ENCODE data around the gene SUPT16H. TPM values are rescaled to one million over a fixed set of nuclear protein-coding genes. Genes with fewer than 3 reads are reported as not detected.

Gene SUPT16H
- polyA plus RNA-seq, 1 of the 3 experiments (the other 2 are of a cell fraction): 53.7 TPM

GRCh38 chr14:21405097-21405496, 21.3 kb upstream of the SUPT16H start:
- 84% methylated on average over 3 of the region's 3 CpGs for WGBS (ENCODE audit: low lambda C conversion rate)
- Histone ChIP-seq H3K36me3 (replicated peaks in 1 of 2; ENCODE audit: control insufficient read depth in 1 of 2, insufficient read depth in 2 of 2, low read length in 1 of 2) (peaks cover 90 to 97% of the 10 kb centered on the region in 2 experiments), H2AFZ (ENCODE audit: low read depth) (no peak overlapping the region), H3F3A (replicated peaks; ENCODE audit: insufficient read depth) (peaks cover 20% of the 10 kb centered on the region), H3K9me3 (no peaks in the 10 kb centered on the region), H4K20me1 (ENCODE audit: insufficient read depth) (0 out of 2 replicates have a peak, but pooled peaks cover 3% of the 10 kb centered on the region), H3K27ac (ENCODE audit: low read depth in 2 of 2, low read length in 1 of 2) (no peak overlapping the region), H3K79me2 (ENCODE audit: insufficient read depth) (no peaks in the 10 kb centered on the region; the same call in 1 of the 2 replicates), H3K9ac (no peak overlapping the region), H3K9me2 (no peaks in the 10 kb centered on the region), H3K4me2 (no peak overlapping the region), H3K4me1 (ENCODE audit: control insufficient read depth in 1 of 2, insufficient read depth in 2 of 2, low read depth in 1 of 2, low read length in 1 of 2) (0 out of 4 replicates have a peak, but pooled peaks cover 0 to 8% of the 10 kb centered on the region in 2 experiments), H3K4me3 (ENCODE audit: low read depth in 2 of 2, low read length in 1 of 2) (no peak overlapping the region), H3K27me3 (ENCODE audit: insufficient read depth) (no peaks in the 10 kb centered on the region)
- CTCF ChIA-PET: interaction anchor here (0.8 to 0.9 kb wide), 2 partner anchors 11 to 41 kb away, joined by 3 to 4 read pairs; no protein-coding TSS in a partner anchor
- no peak for DNase-seq
- TF ChIP-seq EZH2phosphoT487 (IDR thresholded peaks at IDR 0.05; ENCODE audit: borderline replicate concordance, low read depth) (no peak), NFIC (IDR thresholded peaks at IDR 0.05; ENCODE audit: borderline replicate concordance) (no peak)
- POLR2A ChIA-PET: no interaction called here

GRCh38 chr14:21399311-21399870, 15.6 kb upstream of the SUPT16H start:
- H3K9me3 ChIP-seq: no peaks in the 10 kb centered on the region
- POLR2A ChIA-PET: no interaction called here
- no peaks in the 10 kb centered on the region for H3K9me2 ChIP-seq
- peaks cover 85 to 97% of the 10 kb centered on the region in 2 experiments for H3K36me3 ChIP-seq (replicated peaks in 1 of 2; ENCODE audit: control insufficient read depth in 1 of 2, insufficient read depth in 2 of 2, low read length in 1 of 2)
- peaks cover 12% of the 10 kb centered on the region for H3F3A ChIP-seq (replicated peaks; ENCODE audit: insufficient read depth)
- TF ChIP-seq RXRA (IDR thresholded peaks at IDR 0.05; ENCODE audit: borderline replicate concordance, low read depth): no peak
- no peak for TF ChIP-seq TEAD4 (IDR thresholded peaks at IDR 0.05; ENCODE audit: borderline replicate concordance, insufficient read depth)
- TF ChIP-seq MAX (IDR thresholded peaks at IDR 0.05; ENCODE audit: low read depth): no peak
- TF ChIP-seq FOXM1 (IDR thresholded peaks at IDR 0.05; ENCODE audit: low read depth): no peak
- TF ChIP-seq RAD21 (IDR thresholded peaks at IDR 0.05; ENCODE audit: low read length): no peak
- TF ChIP-seq POLR2AphosphoS5 (IDR thresholded peaks at IDR 0.05; ENCODE audit: low read depth, low read length): no peak
- TF ChIP-seq EP300 (IDR thresholded peaks at IDR 0.05; ENCODE audit: borderline replicate concordance in 1 of 2, low read depth in 1 of 2, low read length in 1 of 2): no peak
- no peak for TF ChIP-seq CTCF (IDR thresholded peaks at IDR 0.05)
- TF ChIP-seq PBX3 (IDR thresholded peaks at IDR 0.05): no peak
- TF ChIP-seq JUND (IDR thresholded peaks at IDR 0.05): no peak
- no peak for TF ChIP-seq SMC3 (IDR thresholded peaks at IDR 0.05; ENCODE audit: low read depth, low read length)
- TF ChIP-seq USF2 (IDR thresholded peaks at IDR 0.05; ENCODE audit: borderline replicate concordance, low read depth, low read length): no peak
- no peak for TF ChIP-seq ELF1 (IDR thresholded peaks at IDR 0.05)
- TF ChIP-seq CHD2 (IDR thresholded peaks at IDR 0.05; ENCODE audit: low read length, partially characterized antibody): no peak
- TF ChIP-seq RFX5 (IDR thresholded peaks at IDR 0.05; ENCODE audit: low read length): no peak
- no peak for TF ChIP-seq EZH2phosphoT487 (IDR thresholded peaks at IDR 0.05; ENCODE audit: borderline replicate concordance, low read depth)
- H2AFZ ChIP-seq (ENCODE audit: low read depth): no peak overlapping the region
- no peaks in the 10 kb centered on the region for H4K20me1 ChIP-seq (ENCODE audit: insufficient read depth)
- H3K9ac ChIP-seq: no peak overlapping the region
- H3K4me1 ChIP-seq (ENCODE audit: control insufficient read depth in 1 of 2, insufficient read depth in 2 of 2, low read depth in 1 of 2, low read length in 1 of 2): no peaks in the 10 kb centered on the region
- 98% methylated on average over 5 of the region's 5 CpGs for WGBS (ENCODE audit: low lambda C conversion rate)
- H3K79me2 ChIP-seq (ENCODE audit: insufficient read depth): peaks cover 2% of the 10 kb centered on the region; the same call in 1 of the 2 replicates
- DNase-seq: no peak
- CTCF ChIA-PET: no interaction called here
- H3K4me2 ChIP-seq: no peak overlapping the region
- H3K4me3 ChIP-seq (ENCODE audit: low read depth in 2 of 2, low read length in 1 of 2): no peak overlapping the region
- no peak overlapping the region for H3K27ac ChIP-seq (ENCODE audit: low read depth in 2 of 2, low read length in 1 of 2)
- no peaks in the 10 kb centered on the region for H3K27me3 ChIP-seq (ENCODE audit: insufficient read depth)
